Gastrocnemius medialis (tissue), 4 donors: ENCODE results near the gene CDH18. TPM values are rescaled to one million over a fixed set of nuclear protein-coding genes. Genes with fewer than 3 reads are reported as not detected.

Experiments used
- ATAC-seq, 2 donors: fragments of 150-250 bp; one replicate each; pipeline ENCODE4 v1.9.1; 2016
- DNase-seq, 2 donors: peaks; one replicate each; pipeline ENCODE4 v3.0.0-alpha.2; 2019
- H3K27ac ChIP-seq, 4 donors: fragments of 200-600 bp; sonication (generic); 1 replicate in 1 of 4; 2 replicates in 3 of 4; pipeline ENCODE4 v1.5.1; 2016 to 2018; ENCODE audit warnings: mild to moderate bottlenecking in 2 of 4, moderate library complexity in 1 of 4
- H3K27me3 ChIP-seq, 3 donors: fragments of 200-600 bp; sonication (generic) in 2 of 3; 1 replicate in 1 of 3; 2 replicates in 2 of 3; pipeline versions ENCODE4 v1.5.1 to v1.6.0; 2016 to 2019; ENCODE audit warnings: mild to moderate bottlenecking in 1 of 3, moderate library complexity in 1 of 3
- H3K36me3 ChIP-seq, 2 donors: fragments of 200-600 bp; sonication (generic) in 1 of 2; one replicate each; pipeline ENCODE4 v1.5.1; 2017 to 2018
- H3K4me1 ChIP-seq, 2 donors: fragments of 200-600 bp; sonication (generic) in 1 of 2; one replicate each; pipeline ENCODE4 v1.5.1; 2016 to 2017; ENCODE audit warnings: mild to moderate bottlenecking in 2 of 2
- H3K4me3 ChIP-seq, 4 donors: fragments of 200-600 bp; sonication (generic) in 3 of 4; 1 replicate in 1 of 4; 2 replicates in 3 of 4; pipeline ENCODE4 v1.5.1; 2016 to 2019; ENCODE audit warnings: mild to moderate bottlenecking in 2 of 4
- H3K9me3 ChIP-seq, 3 donors: fragments of 200-600 bp; sonication (generic) in 2 of 3; 1 replicate in 1 of 3; 2 replicates in 2 of 3; pipeline ENCODE4 v1.5.1; 2016 to 2019
- POLR2A ChIP-seq, 2 donors: fragments of 450-650 bp; IDR thresholded peaks; one replicate each; pipeline ENCODE4 v1.6.1; 2017; ENCODE audit warnings: antibody characterized with exemption in 2 of 2, mild to moderate bottlenecking in 2 of 2, moderate library complexity in 2 of 2
- in situ Hi-C, 4 donors: fragments of 200-750 bp; cut with MboI; loops; one replicate each; pipeline versions ENCODE4 v1.15.0 to v1.8.0; 2017; ENCODE audit warnings: low sequenced_read_pairs in 4 of 4
- intact Hi-C: fragments of 100-400 bp; cut with DNase I; formaldehyde crosslinking; loops from one replicate; pipeline ENCODE4 v1.15.1; 2023; ENCODE audit warnings: low total_unique reads
- total RNA-seq, 4 donors: library from RNA; depleted of rRNA; stranded (reverse); fragments of >200 nt; gene quantifications; one replicate each; pipeline versions ENCODE4 v1.1.0 to v1.2.3, GENCODE V29; 2016
- TF ChIP-seq, protein P1 (sequence below), 5 experiments: fragments of 450-650 bp in 3 of 5; fragments of 200-600 bp in 2 of 5; sonication (generic) in 2 of 5; IDR thresholded peaks in 4 of 5; conservative IDR thresholded peaks in 1 of 5; 1 replicate in 4 of 5; 2 replicates in 1 of 5; pipeline ENCODE4 v1.5.1; 2016 to 2019; ENCODE audit warnings: antibody characterized with exemption in 5 of 5, mild to moderate bottlenecking in 3 of 5, moderate library complexity in 3 of 5

Gene CDH18
- total RNA-seq, 4 donors from 2014 or later, result not detected

DNA sequence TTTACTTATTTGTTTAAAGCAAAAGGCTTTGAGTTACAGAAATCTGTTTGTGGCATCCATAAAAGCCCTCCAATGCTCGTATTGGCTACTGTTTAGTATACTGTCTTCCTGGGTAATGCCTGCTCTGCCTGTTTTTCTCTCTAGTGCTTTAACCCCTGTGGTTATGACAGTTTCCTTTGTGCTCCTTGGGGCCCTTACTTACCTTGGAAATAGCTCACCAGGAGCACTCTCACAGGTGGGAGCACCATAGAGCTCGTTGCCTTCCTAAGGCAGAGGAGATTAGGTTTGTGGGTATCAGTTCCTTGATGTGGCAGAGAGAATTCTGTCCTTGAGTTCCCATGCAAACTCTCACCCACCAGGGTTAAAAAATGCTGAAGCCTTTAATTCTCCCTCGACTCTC is 242.8 kb downstream of the CDH18 start:
- in situ Hi-C loops, result no loop called here
- Histone ChIP-seq H3K4me1 (no peaks in the 10 kb centered on the region), H3K27ac (no peak overlapping the region), H3K9me3 (no peaks in the 10 kb centered on the region), H3K36me3 (no peaks in the 10 kb centered on the region), H3K27me3 (no peaks in the 10 kb centered on the region), H3K4me3 (no peak overlapping the region)
- ATAC-seq (no peak), DNase-seq (no peak)
- intact Hi-C loops, result loop anchor here (5.0 kb wide), 1 partner anchor 172 kb away; no protein-coding TSS in a partner anchor
- TF ChIP-seq POLR2A (IDR thresholded peaks at IDR 0.05), result no peak
- TF ChIP-seq, protein P1, sequence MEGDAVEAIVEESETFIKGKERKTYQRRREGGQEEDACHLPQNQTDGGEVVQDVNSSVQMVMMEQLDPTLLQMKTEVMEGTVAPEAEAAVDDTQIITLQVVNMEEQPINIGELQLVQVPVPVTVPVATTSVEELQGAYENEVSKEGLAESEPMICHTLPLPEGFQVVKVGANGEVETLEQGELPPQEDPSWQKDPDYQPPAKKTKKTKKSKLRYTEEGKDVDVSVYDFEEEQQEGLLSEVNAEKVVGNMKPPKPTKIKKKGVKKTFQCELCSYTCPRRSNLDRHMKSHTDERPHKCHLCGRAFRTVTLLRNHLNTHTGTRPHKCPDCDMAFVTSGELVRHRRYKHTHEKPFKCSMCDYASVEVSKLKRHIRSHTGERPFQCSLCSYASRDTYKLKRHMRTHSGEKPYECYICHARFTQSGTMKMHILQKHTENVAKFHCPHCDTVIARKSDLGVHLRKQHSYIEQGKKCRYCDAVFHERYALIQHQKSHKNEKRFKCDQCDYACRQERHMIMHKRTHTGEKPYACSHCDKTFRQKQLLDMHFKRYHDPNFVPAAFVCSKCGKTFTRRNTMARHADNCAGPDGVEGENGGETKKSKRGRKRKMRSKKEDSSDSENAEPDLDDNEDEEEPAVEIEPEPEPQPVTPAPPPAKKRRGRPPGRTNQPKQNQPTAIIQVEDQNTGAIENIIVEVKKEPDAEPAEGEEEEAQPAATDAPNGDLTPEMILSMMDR (IDR thresholded peaks at IDR 0.05 in 4 of 5, conservative IDR thresholded peaks at IDR 0.05 in 1 of 5), result no peak

DNA sequence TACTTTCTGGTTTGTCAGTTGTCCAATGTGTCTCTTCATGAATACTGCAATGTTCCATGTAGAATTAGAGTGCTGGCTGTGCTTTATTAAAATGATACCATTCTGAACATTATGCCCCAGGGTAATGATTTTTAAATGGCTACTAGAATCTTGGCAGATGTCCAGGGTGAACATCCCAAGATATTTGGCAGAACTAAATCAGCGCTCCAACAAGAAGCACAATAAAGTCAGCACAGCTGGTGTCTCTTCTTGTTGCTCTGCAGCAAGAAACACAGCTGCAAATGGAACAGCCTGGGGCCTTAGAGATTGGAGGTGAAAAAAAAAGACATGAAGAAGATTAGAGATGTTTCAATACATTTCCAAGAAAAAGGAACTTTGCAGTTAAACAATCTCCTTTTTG is 248.3 kb downstream of the CDH18 start:
- no peaks in the 10 kb centered on the region for H3K36me3 ChIP-seq
- TF ChIP-seq, protein P1 (IDR thresholded peaks at IDR 0.05 in 4 of 5, conservative IDR thresholded peaks at IDR 0.05 in 1 of 5), result no peak
- no peak for TF ChIP-seq POLR2A (IDR thresholded peaks at IDR 0.05)
- no peaks in the 10 kb centered on the region for H3K4me1 ChIP-seq
- in situ Hi-C loops, result no loop called here
- ATAC-seq (no peak), DNase-seq (no peak)
- H3K4me3 ChIP-seq, result no peak overlapping the region
- intact Hi-C loops, result no loop called here
- no peaks in the 10 kb centered on the region for H3K9me3 ChIP-seq
- no peaks in the 10 kb centered on the region for H3K27me3 ChIP-seq
- no peak overlapping the region for H3K27ac ChIP-seq

DNA sequence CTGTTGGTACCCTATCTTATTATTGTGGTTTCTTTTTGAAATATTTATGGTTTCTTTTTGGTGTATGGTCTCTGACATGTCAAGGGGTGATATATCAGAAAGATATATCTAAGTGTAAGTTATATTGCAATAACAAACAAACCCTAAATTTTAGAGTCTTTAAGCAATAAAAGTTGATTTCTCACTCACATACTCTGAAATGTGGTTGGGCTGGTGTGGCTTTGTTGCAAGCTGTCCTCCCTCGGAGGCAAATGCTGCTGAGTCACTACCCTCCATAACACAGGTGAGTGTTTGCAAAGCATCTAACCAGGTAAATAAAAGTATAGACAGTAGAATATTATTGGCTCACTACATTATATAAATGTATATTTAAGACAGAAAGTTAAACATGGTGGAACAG is 253.2 kb downstream of the CDH18 start:
- TF ChIP-seq, protein P1 (IDR thresholded peaks at IDR 0.05 in 4 of 5, conservative IDR thresholded peaks at IDR 0.05 in 1 of 5), result no peak
- no peak for TF ChIP-seq POLR2A (IDR thresholded peaks at IDR 0.05)
- intact Hi-C loops, result no loop called here

DNA sequence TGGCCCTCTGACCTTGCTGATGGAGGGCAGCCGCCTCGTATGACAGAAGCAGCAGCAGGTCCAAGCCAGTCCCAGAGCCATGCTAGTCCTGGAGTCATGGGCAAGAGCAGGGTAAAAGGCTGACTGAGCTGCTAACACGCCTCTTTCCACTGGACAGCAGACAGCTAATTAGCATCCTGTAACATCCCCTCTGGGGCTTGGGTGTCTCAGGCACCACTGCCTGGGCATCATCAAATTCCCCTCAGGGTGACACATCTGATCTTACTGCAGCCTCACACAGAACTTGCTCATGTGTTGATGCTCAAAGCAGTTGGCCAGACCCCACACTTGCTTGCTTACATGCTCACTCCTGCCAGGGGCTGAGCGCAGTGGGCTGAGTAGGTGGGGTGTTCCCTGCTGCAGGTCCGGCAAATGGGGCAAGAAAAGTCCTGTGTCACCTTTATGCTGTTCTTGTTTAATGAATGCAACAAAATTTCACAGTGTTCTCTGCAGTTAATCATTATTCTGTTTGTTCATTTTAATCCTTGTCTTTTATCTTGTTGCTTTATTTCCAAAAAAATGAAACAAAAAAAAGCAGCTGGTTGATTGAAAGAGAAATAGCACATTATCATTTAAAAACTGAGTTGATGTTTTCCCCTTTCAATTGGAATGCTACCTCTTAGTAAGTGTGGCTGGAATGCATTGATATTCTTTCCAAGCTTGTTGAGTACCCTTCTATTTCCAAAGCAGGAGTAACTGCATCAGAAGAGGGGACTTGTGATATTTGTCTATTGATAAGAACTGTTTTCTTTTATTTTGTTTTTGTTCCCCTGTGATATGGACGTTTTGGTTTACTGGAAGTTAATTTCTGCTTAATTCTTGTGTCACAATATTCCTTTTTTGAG is 254.1 kb downstream of the CDH18 start:
- intact Hi-C loops (no loop called here), in situ Hi-C loops (no loop called here)
- H3K27ac ChIP-seq, result no peak overlapping the region
- H3K27me3 ChIP-seq, result no peaks in the 10 kb centered on the region
- no peak overlapping the region for H3K4me3 ChIP-seq
- H3K36me3 ChIP-seq, result no peaks in the 10 kb centered on the region
- H3K4me1 ChIP-seq, result no peaks in the 10 kb centered on the region
- ATAC-seq (no peak), DNase-seq (no peak)
- no peaks in the 10 kb centered on the region for H3K9me3 ChIP-seq
- TF ChIP-seq POLR2A (IDR thresholded peaks at IDR 0.05), result no peak
- TF ChIP-seq, protein P1 (IDR thresholded peaks at IDR 0.05 in 4 of 5, conservative IDR thresholded peaks at IDR 0.05 in 1 of 5), result no peak

More for the DNA sequence above, 253.2 kb downstream of the CDH18 start:
- Histone ChIP-seq H3K4me3 (no peak overlapping the region), H3K4me1 (no peaks in the 10 kb centered on the region), H3K36me3 (no peaks in the 10 kb centered on the region), H3K27ac (no peak overlapping the region), H3K9me3 (no peaks in the 10 kb centered on the region), H3K27me3 (no peaks in the 10 kb centered on the region)
- DNase-seq (no peak), ATAC-seq (no peak)
- in situ Hi-C loops, result no loop called here
